Natural killer cell (primary cell): Measurements from ENCODE around the gene COL8A2. TPM values are rescaled to one million over a fixed set of nuclear protein-coding genes. Genes with fewer than 3 reads are reported as not detected.
A peak's percentile ranks its signal among the peaks of the same experiment; 100 is the strongest.

Source experiments
- ATAC-seq, 3 donors: fragments of 150-1000 bp in 2 of 3; fragments of 200-7000 bp in 1 of 3; cut with Tn5 transposase; 1 replicate in 1 of 3; 2 replicates in 2 of 3; pipeline ENCODE4 v1.10.0; 2021; ENCODE audit warnings: mild to moderate bottlenecking in 2 of 3, moderate library complexity in 2 of 3
- DNase-seq, 2 donors: peaks; one replicate each; pipeline versions ENCODE4 v3.0.0 to v3.0.0-alpha.2; 2013 to 2021; ENCODE audit warnings: mixed read lengths in 1 of 2
- H3K27ac ChIP-seq: one replicate; pipeline ENCODE4 v1.5.1; 2013; ENCODE audit warnings: mild to moderate bottlenecking, low read length
- H3K27me3 ChIP-seq: one replicate; pipeline ENCODE4 v1.6.1; 2013; ENCODE audit warnings: low read length; ENCODE audit not compliant: control insufficient read depth, insufficient read depth
- H3K36me3 ChIP-seq: one replicate; pipeline ENCODE4 v1.6.1; 2013; ENCODE audit warnings: low read length; ENCODE audit not compliant: control insufficient read depth, insufficient read depth
- H3K4me1 ChIP-seq: one replicate; pipeline ENCODE4 v1.6.1; 2013; ENCODE audit warnings: low read length; ENCODE audit not compliant: control insufficient read depth, insufficient read depth
- H3K4me3 ChIP-seq: one replicate; pipeline ENCODE4 v1.5.1; 2013; ENCODE audit warnings: low read length
- H3K9me3 ChIP-seq: one replicate; pipeline ENCODE4 v1.6.1; 2013; ENCODE audit warnings: low read length; ENCODE audit not compliant: control insufficient read depth, insufficient read depth
- H3K27ac Mint-ChIP-seq, 2 donors: one replicate each; pipeline ENCODE4 v1.8.0; 2022; ENCODE audit warnings: mild to moderate bottlenecking in 2 of 2, mixed read lengths in 2 of 2, moderate library complexity in 1 of 2
- H3K27me3 Mint-ChIP-seq, 2 donors: one replicate each; pipeline ENCODE4 v1.8.0; 2022; ENCODE audit warnings: low read depth in 2 of 2, mixed read lengths in 2 of 2
- H3K36me3 Mint-ChIP-seq: one replicate; pipeline ENCODE4 v1.8.0; 2022; ENCODE audit warnings: mixed read lengths
- H3K4me1 Mint-ChIP-seq, 2 donors: one replicate each; pipeline ENCODE4 v1.8.0; 2022; ENCODE audit warnings: mixed read lengths in 2 of 2
- H3K4me3 Mint-ChIP-seq: one replicate; pipeline ENCODE4 v1.8.0; 2022; ENCODE audit warnings: mild to moderate bottlenecking, moderate library complexity, mixed read lengths
- H3K9me3 Mint-ChIP-seq, 2 donors: one replicate each; pipeline ENCODE4 v1.8.0; 2022; ENCODE audit warnings: mixed read lengths in 2 of 2
- CTCF ChIP-seq: fragments of 200-600 bp; IDR thresholded peaks from one replicate; pipeline ENCODE4 v1.8.0; 2022; ENCODE audit warnings: antibody characterized with exemption
- WGBS: methylation state at CpG from one replicate; pipeline ENCODE4 v1.1.7; 2013; ENCODE audit warnings: missing lambda C conversion rate; ENCODE audit not compliant: insufficient coverage; 5-methylcytosine and 5-hydroxymethylcytosine counted together
- intact Hi-C: fragments of 100-400 bp; cut with micrococcal nuclease; formaldehyde crosslinking; loops from one replicate; pipeline ENCODE4 v1.14.2; 2022
- total RNA-seq, 4 donors: library from RNA; stranded (reverse); fragments of 120-200 nt in 1 of 4; gene quantifications; one replicate each; pipeline versions ENCODE4 v1.2.3 to v1.2.4, GENCODE V29; 2013 to 2022

The COL8A2 gene
- total RNA-seq, 3 donors from 2014 or later (not counting 1 experiment from before 2014, with no cell fraction given) = 0.09 to 0.20 (median 0.14) TPM

DNA sequence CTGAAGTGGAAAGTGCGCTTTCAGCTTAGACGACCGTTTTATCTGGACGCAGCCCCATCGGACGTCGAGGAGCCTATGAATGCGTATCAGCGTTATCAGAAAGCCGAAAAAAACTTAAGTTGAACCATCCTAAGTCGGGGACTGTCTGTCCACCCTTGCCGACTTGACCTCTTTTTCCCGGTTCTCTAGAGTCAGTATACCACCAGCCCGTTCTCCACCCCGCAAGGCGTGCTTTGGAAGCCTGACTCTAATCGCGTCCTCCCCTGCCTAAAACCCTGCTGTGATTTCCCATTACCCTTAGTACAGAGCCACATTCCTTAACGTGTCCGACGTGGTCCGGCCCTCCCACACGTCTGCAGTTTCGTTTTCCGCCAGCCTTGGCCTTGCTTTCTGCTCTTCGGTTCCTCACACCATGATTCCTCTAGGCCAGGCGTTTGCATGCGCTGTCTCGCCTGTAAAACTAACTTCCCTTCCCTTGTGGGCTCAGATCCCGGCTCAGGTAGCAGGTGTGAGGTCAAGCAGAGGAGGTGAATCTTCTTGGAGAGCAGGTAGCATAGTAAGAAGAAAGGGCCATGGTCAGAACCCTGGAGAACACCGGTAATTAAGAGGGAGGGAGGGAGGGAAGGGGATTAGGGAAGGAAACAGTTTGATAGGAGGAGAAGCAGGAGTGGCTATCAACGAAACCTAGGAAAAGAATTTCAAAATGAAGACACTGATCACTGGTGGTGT lies 35.5 kb downstream of the COL8A2 start:
- Mint-ChIP-seq H3K4me3 (peak overlapping the region; percentile 91), H3K27ac (peak overlapping the region; percentile 82 to 94), H3K36me3 (no peaks in the 10 kb centered on the region), H3K9me3 (no peaks in the 10 kb centered on the region), H3K4me1 (peaks cover 17 to 19% of the 10 kb centered on the region in 2 donors), H3K27me3 (peaks cover 0 to under 1% of the 10 kb centered on the region in 2 donors)
- Histone ChIP-seq H3K27ac (peak overlapping the region; percentile 82), H3K27me3 (peaks cover 6% of the 10 kb centered on the region), H3K4me1 (peaks cover 25% of the 10 kb centered on the region), H3K36me3 (peaks cover 34% of the 10 kb centered on the region), H3K9me3 (no peaks in the 10 kb centered on the region), H3K4me3 (peak overlapping the region; percentile 79)
- intact Hi-C loops = loop anchor here (2.0 kb wide), 1 partner anchor 59 kb away; the partner anchor contains the start of gene TRAPPC3
- WGBS = 6% methylated on average over 32 of the region's 32 CpGs
- no peak for TF ChIP-seq CTCF
- DNase-seq = peak in 1 of 2 donors; percentile 47
- ATAC-seq = no peak

GRCh38 chr1:36088577-36089392 lies 36.2 kb downstream of the COL8A2 start, which contains the start of gene ADPRS:
Gene ADPRS, plus strand, starts transcription at chr1:36088892. Its CDS starts 13 bp downstream, at chr1:36088905.
- Histone ChIP-seq H3K4me3 (peak within 1 kb of the TSS; percentile 79), H3K27ac (peak within 1 kb of the TSS; percentile 82), H3K27me3 (peaks cover 6% of the 10 kb centered on the region), H3K9me3 (no peaks in the 10 kb centered on the region), H3K36me3 (peaks cover 28% of the 10 kb centered on the region), H3K4me1 (peaks cover 33% of the 10 kb centered on the region)
- peak; percentile 91 to 98 (median 93) for ATAC-seq
- DNase-seq = peak; percentile 87 to 96
- H3K36me3 Mint-ChIP-seq = no peaks in the 10 kb centered on the region
- H3K27ac Mint-ChIP-seq = peak within 1 kb of the TSS; percentile 82 to 94
- no peaks in the 10 kb centered on the region for H3K9me3 Mint-ChIP-seq
- intact Hi-C loops = loop anchor here (2.0 kb wide), 1 partner anchor 60 kb away; the partner anchor contains the start of gene TRAPPC3
- H3K4me1 Mint-ChIP-seq = peaks cover 17 to 19% of the 10 kb centered on the region in 2 donors
- peaks cover 0 to 3% of the 10 kb centered on the region in 2 donors for H3K27me3 Mint-ChIP-seq
- under 1% methylated on average over 84 of the region's 84 CpGs for WGBS
- peak; percentile 98 for TF ChIP-seq CTCF
- peak within 1 kb of the TSS; percentile 91 for H3K4me3 Mint-ChIP-seq

DNA sequence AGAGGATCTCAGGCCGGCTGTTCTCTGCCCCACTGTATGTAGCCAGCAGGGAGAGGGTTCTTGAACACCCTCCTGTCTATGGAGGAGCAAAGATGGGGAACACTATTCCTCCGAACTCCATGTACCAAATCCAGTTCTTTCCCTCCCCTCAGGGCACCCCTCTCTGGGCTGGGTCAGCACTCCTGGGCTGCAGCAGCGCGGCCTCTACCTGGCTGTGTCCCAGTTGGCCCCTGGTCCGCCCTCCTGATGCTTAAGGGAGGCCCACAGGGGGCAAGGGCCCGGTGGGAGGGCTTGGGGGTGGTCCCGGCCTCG lies 36.8 kb downstream of the COL8A2 start:
- H3K9me3 Mint-ChIP-seq = no peaks in the 10 kb centered on the region
- peak overlapping the region; percentile 59 for H3K27ac ChIP-seq
- 30% methylated on average over 8 of the region's 8 CpGs for WGBS
- peak in 1 of 3 donors; percentile 5 for ATAC-seq
- H3K4me1 Mint-ChIP-seq = peaks cover 17 to 19% of the 10 kb centered on the region in 2 donors
- intact Hi-C loops = loop anchor here (2.0 kb wide), 1 partner anchor 61 kb away; the partner anchor contains the start of gene TRAPPC3
- H3K27me3 ChIP-seq = peaks cover 6% of the 10 kb centered on the region
- peak overlapping the region; percentile 37 for H3K4me3 ChIP-seq
- no peak for TF ChIP-seq CTCF
- DNase-seq = no peak
- peaks cover 0 to 3% of the 10 kb centered on the region in 2 donors for H3K27me3 Mint-ChIP-seq
- H3K36me3 ChIP-seq = peaks cover 22% of the 10 kb centered on the region
- H3K4me3 Mint-ChIP-seq = peak overlapping the region; percentile 91
- H3K4me1 ChIP-seq = peaks cover 35% of the 10 kb centered on the region
- no peaks in the 10 kb centered on the region for H3K9me3 ChIP-seq
- no peaks in the 10 kb centered on the region for H3K36me3 Mint-ChIP-seq
- peak overlapping the region; percentile 82 to 94 for H3K27ac Mint-ChIP-seq
